ENCODE measurements around the gene OSBPL10.
A peak's percentile ranks its signal among the peaks of the same experiment; 100 is the strongest.

Gene OSBPL10

GRCh38 chr3:31808143-31808720 lies 172.8 kb downstream of the OSBPL10 start:
- FAIRE-seq (no peak), DNase-seq (ENCODE audit: insufficient read length, low spot score) (no peak)
- TF ChIP-seq POLR2AphosphoS5 (IDR thresholded peaks at IDR 0.05; ENCODE audit: low read depth, low read length), result no peak

GRCh38 chr3:31804251-31805051 lies 176.6 kb downstream of the OSBPL10 start:
- FAIRE-seq (no peak), DNase-seq (ENCODE audit: insufficient read length, low spot score) (no peak)
- TF ChIP-seq PAX5 (IDR thresholded peaks at IDR 0.05; ENCODE audit: insufficient read depth, low read length, severe bottlenecking) (no peak), POLR2A (IDR thresholded peaks at IDR 0.05; ENCODE audit: low read depth, low read length) (no peak), POLR2AphosphoS5 (IDR thresholded peaks at IDR 0.05; ENCODE audit: low read depth, low read length) (no peak), POU2F2 (IDR thresholded peaks at IDR 0.05; ENCODE audit: low read depth, low read length) (no peak), SPI1 (IDR thresholded peaks at IDR 0.05; ENCODE audit: low read depth, low read length) (no peak), TAF1 (IDR thresholded peaks at IDR 0.05; ENCODE audit: low read depth, low read length) (no peak)

- no peak for FAIRE-seq
- no peak for DNase-seq (ENCODE audit: insufficient read length, low spot score)
These were observed 177.9 kb downstream of the OSBPL10 start for GRCh38 chr3:31802981-31803740.

GRCh38 chr3:31800436-31800835 lies 180.6 kb downstream of the OSBPL10 start:
- DNase-seq (ENCODE audit: insufficient read length, low spot score) (no peak), FAIRE-seq (no peak)
- no peak for TF ChIP-seq SPI1 (IDR thresholded peaks at IDR 0.05; ENCODE audit: low read depth, low read length)
- no peak for TF ChIP-seq PAX5 (IDR thresholded peaks at IDR 0.05; ENCODE audit: insufficient read depth, low read length, severe bottlenecking)
- TF ChIP-seq POLR2A (IDR thresholded peaks at IDR 0.05; ENCODE audit: low read depth, low read length), result no peak
- no peak for TF ChIP-seq POU2F2 (IDR thresholded peaks at IDR 0.05; ENCODE audit: low read depth, low read length)
- no peak for TF ChIP-seq POLR2AphosphoS5 (IDR thresholded peaks at IDR 0.05; ENCODE audit: low read depth, low read length)
- TF ChIP-seq TAF1 (IDR thresholded peaks at IDR 0.05; ENCODE audit: low read depth, low read length), result no peak

More at GRCh38 chr3:31802981-31803740, 177.9 kb downstream of the OSBPL10 start:
- peak; percentile 84 for TF ChIP-seq SPI1 (IDR thresholded peaks at IDR 0.05; ENCODE audit: low read depth, low read length)
- TF ChIP-seq POLR2A (IDR thresholded peaks at IDR 0.05; ENCODE audit: low read depth, low read length), result no peak

GRCh38 chr3:31798840-31799239 lies 182.2 kb downstream of the OSBPL10 start:
- FAIRE-seq (no peak), DNase-seq (ENCODE audit: insufficient read length, low spot score) (no peak)
- no peak for TF ChIP-seq POLR2AphosphoS5 (IDR thresholded peaks at IDR 0.05; ENCODE audit: low read depth, low read length)
- TF ChIP-seq POLR2A (IDR thresholded peaks at IDR 0.05; ENCODE audit: low read depth, low read length), result no peak
- no peak for TF ChIP-seq PAX5 (IDR thresholded peaks at IDR 0.05; ENCODE audit: insufficient read depth, low read length, severe bottlenecking)
- no peak for TF ChIP-seq POU2F2 (IDR thresholded peaks at IDR 0.05; ENCODE audit: low read depth, low read length)
- no peak for TF ChIP-seq SPI1 (IDR thresholded peaks at IDR 0.05; ENCODE audit: low read depth, low read length)
- no peak for TF ChIP-seq TAF1 (IDR thresholded peaks at IDR 0.05; ENCODE audit: low read depth, low read length)

- DNase-seq (ENCODE audit: insufficient read length, low spot score) (no peak), FAIRE-seq (no peak)
- no peak for TF ChIP-seq POLR2AphosphoS5 (IDR thresholded peaks at IDR 0.05; ENCODE audit: low read depth, low read length)
- TF ChIP-seq PAX5 (IDR thresholded peaks at IDR 0.05; ENCODE audit: insufficient read depth, low read length, severe bottlenecking), result no peak
- TF ChIP-seq TAF1 (IDR thresholded peaks at IDR 0.05; ENCODE audit: low read depth, low read length), result no peak
- no peak for TF ChIP-seq SPI1 (IDR thresholded peaks at IDR 0.05; ENCODE audit: low read depth, low read length)
- TF ChIP-seq POU2F2 (IDR thresholded peaks at IDR 0.05; ENCODE audit: low read depth, low read length), result no peak
- no peak for TF ChIP-seq POLR2A (IDR thresholded peaks at IDR 0.05; ENCODE audit: low read depth, low read length)
These were observed 187.2 kb downstream of the OSBPL10 start for GRCh38 chr3:31793821-31794220.

- FAIRE-seq (no peak), DNase-seq (ENCODE audit: insufficient read length, low spot score) (no peak)
- TF ChIP-seq SPI1 (IDR thresholded peaks at IDR 0.05; ENCODE audit: low read depth, low read length) (no peak), POU2F2 (IDR thresholded peaks at IDR 0.05; ENCODE audit: low read depth, low read length) (no peak), POLR2AphosphoS5 (IDR thresholded peaks at IDR 0.05; ENCODE audit: low read depth, low read length) (no peak), PAX5 (IDR thresholded peaks at IDR 0.05; ENCODE audit: insufficient read depth, low read length, severe bottlenecking) (no peak), POLR2A (IDR thresholded peaks at IDR 0.05; ENCODE audit: low read depth, low read length) (no peak), TAF1 (IDR thresholded peaks at IDR 0.05; ENCODE audit: low read depth, low read length) (no peak)
These were observed 190.0 kb downstream of the OSBPL10 start for GRCh38 chr3:31791090-31791430.

- no peak for DNase-seq (ENCODE audit: insufficient read length, low spot score)
- TF ChIP-seq POLR2AphosphoS5 (IDR thresholded peaks at IDR 0.05; ENCODE audit: low read depth, low read length), result no peak
- TF ChIP-seq TAF1 (IDR thresholded peaks at IDR 0.05; ENCODE audit: low read depth, low read length), result no peak
- no peak for TF ChIP-seq POU2F2 (IDR thresholded peaks at IDR 0.05; ENCODE audit: low read depth, low read length)
- TF ChIP-seq POLR2A (IDR thresholded peaks at IDR 0.05; ENCODE audit: low read depth, low read length), result no peak
- TF ChIP-seq PAX5 (IDR thresholded peaks at IDR 0.05; ENCODE audit: insufficient read depth, low read length, severe bottlenecking), result no peak
- no peak for TF ChIP-seq SPI1 (IDR thresholded peaks at IDR 0.05; ENCODE audit: low read depth, low read length)
- FAIRE-seq, result no peak
These were observed 190.6 kb downstream of the OSBPL10 start for GRCh38 chr3:31790193-31791089.

GRCh38 chr3:31789429-31789828 lies 191.6 kb downstream of the OSBPL10 start:
- DNase-seq (ENCODE audit: insufficient read length, low spot score), result no peak
- TF ChIP-seq POLR2AphosphoS5 (IDR thresholded peaks at IDR 0.05; ENCODE audit: low read depth, low read length), result no peak
- no peak for TF ChIP-seq TAF1 (IDR thresholded peaks at IDR 0.05; ENCODE audit: low read depth, low read length)
- no peak for TF ChIP-seq POU2F2 (IDR thresholded peaks at IDR 0.05; ENCODE audit: low read depth, low read length)
- no peak for TF ChIP-seq PAX5 (IDR thresholded peaks at IDR 0.05; ENCODE audit: insufficient read depth, low read length, severe bottlenecking)
- no peak for TF ChIP-seq SPI1 (IDR thresholded peaks at IDR 0.05; ENCODE audit: low read depth, low read length)
- TF ChIP-seq POLR2A (IDR thresholded peaks at IDR 0.05; ENCODE audit: low read depth, low read length), result no peak
- no peak for FAIRE-seq
